GM18951 (cell line): ENCODE data around the gene PDE6H.

Source experiments
- POLR2A ChIP-seq: IDR thresholded peaks from 4 replicates; pipeline ENCODE4 v1.6.1; 2011; ENCODE audit warnings: mild to moderate bottlenecking; ENCODE audit not compliant: insufficient read length, insufficient read depth; ENCODE audit errors: extremely low read depth
- in situ Hi-C: fragments of 300-500 bp; cut with MboI; formaldehyde crosslinking; loops from one replicate; pipeline ENCODE4 v1.12.0; 2022; ENCODE audit warnings: low sequenced_read_pairs, mixed read lengths, inconsistent platforms; ENCODE audit not compliant: unreplicated experiment

PDE6H gene

GRCh38 chr12:14942196-14942931 lies 30.5 kb upstream of the PDE6H start:
- in situ Hi-C loops = no loop called here
- no peak for TF ChIP-seq POLR2A

DNA sequence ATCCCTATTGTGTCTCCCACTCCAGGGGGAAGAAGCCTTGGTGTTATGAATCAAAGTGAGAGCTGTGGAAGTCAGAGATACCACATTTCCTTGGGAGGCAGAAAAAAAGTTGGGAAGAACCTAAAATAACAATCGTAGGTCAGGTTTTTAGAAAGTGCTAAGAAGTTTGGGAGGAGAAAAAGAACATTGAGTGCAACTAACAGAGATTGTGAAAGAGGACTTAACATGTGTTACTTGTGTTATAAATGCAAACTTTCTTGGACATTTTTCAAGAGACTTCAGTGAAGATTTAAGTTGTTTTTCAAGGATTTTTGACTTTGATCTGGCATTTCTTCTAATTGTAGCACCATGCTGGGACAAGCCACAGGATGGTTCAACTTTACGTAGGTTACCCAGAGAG lies 26.7 kb upstream of the PDE6H start:
- in situ Hi-C loops = no loop called here
- no peak for TF ChIP-seq POLR2A

DNA sequence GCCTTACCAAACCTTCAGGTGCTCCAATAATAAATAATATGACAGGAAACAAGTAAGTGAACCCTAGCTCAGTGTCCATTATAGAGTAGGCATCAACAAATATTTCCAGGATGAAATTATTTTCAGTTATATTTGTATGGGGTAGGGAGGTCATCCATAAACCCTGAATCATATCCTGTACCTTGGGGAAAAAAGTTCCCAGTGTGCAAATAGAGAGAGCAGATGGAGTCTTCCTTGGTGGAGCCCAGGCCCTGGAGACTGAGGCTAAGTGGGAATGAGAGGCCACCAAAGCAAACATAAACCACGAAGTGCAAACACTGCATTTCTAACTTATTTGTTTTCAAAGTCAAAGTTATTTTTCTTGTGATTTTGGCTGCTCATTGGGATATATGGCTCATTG lies 26.0 kb upstream of the PDE6H start:
- TF ChIP-seq POLR2A = no peak
- in situ Hi-C loops = no loop called here

DNA sequence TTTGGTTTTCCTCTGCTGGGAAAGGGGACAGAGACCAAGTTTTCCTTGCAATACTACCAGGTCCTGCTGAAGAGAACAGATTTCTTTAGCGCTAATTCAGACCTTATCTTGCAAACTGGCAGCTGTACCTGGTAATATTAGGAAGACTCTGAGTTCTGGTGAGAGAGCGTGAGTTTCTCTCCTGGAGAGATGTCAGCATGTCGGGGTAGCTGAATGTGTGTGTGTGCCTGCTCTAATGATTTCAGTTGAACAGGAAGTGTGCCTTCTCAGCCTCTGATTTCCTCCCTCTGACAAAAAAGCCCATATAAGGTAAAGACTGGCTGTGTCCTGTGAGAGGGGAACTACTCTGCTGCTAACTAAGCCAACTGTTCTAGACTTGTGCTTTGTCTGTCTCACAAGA lies 24.2 kb upstream of the PDE6H start:
- in situ Hi-C loops = no loop called here
- TF ChIP-seq POLR2A = peak; percentile 47

GRCh38 chr12:14949631-14950030 lies 23.2 kb upstream of the PDE6H start:
- TF ChIP-seq POLR2A = no peak
- in situ Hi-C loops = no loop called here

DNA sequence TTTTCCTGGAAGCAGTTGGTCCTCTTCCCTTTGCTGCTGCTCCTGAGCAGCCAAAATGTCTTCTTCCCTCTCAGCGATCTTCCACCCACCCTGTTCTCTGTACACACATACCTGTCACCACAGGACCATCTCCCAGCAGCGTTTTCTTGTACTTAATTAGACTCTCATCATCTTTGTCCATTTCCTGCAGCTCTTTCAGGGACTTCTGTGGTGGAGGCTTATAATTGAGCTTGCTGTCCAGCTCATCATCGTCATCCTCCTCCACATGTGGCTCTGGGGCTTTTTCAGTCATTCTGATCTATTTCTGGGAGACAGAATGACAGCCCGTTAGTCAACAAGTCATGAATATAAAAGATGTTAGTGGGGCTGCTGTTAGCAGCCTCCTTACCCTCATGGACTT lies 22.4 kb upstream of the PDE6H start:
- TF ChIP-seq POLR2A = no peak
- in situ Hi-C loops = no loop called here

DNA sequence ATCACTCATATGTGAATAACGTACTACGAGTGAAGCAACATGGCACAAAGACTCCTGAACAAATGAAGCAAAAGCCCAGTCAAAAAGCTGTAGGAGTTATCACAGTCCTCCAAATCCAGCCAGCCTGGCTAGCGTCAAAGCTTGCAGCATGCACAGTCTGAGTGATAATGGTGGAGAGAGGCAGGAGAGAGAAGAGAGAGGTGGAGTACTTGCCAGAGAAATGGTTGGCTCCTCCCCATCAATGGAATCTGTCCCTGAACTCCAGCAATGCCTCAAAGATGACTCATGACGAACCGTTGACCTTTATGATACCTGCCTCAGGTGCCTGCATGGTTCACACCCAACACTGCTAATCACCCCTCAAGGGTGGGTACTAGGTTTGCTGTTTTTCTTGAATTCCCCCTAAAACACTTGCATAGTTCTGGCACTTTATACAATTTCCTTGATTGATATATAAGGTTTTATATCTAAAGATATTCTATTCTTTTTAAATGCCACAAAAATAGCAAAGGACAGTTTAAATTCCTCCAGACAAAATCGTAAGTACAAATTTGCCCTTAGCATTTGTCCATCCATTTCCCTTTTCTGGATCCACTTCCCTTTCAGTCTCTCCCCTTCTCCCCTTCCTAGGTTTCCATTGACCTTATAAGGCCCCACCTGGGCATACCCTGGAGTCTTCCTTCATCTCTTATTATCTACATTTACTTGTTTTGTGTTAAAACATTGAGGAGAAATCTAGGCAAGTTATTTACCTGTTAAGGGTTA lies 21.7 kb upstream of the PDE6H start:
- no peak for TF ChIP-seq POLR2A
- in situ Hi-C loops = no loop called here

DNA sequence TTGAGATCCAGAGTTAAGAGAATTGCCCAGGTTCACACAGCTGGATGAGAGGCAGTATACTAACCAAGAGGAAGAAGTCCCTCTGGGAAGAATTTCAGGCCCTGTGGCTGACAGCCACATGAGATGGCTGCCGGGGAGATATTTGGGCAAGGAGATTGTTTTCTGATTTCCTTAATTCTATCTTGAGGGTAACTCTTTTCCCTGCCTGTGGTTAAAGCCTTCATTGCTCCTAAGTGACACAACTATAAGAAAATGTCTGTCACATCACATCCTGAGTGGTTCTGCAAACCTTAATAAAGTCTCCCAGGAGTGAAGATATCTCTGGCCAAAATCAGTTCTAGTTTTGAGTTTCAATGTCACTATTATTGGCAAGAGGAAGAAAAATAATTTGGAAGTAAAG lies 21.0 kb upstream of the PDE6H start:
- TF ChIP-seq POLR2A = no peak
- in situ Hi-C loops = no loop called here

- in situ Hi-C loops = no loop called here
- TF ChIP-seq POLR2A = no peak
Measured at GRCh38 chr12:14952299-14952921, 20.4 kb upstream of the PDE6H start.

- TF ChIP-seq POLR2A = no peak
- in situ Hi-C loops = no loop called here
Measured at GRCh38 chr12:14953752-14954151, 19.1 kb upstream of the PDE6H start.

DNA sequence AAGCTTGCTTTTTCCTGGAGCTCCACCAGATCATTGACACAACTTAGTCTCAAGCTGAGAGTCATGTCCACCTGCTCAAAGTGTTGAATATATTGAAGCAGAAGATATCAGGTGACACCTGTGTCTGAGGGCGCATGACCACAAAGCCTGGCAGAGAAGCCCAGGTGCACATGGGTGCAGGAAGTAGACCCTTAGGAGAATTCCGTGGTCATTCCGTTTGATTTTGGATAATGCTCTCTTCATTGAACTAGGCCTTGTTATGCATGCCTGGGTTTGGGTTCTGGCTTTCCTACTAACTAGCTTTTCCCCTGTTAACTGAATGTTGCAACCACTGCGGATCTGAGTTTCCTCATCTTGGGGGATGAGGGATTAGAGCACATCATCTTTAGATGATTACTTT lies 18.6 kb upstream of the PDE6H start:
- in situ Hi-C loops = no loop called here
- TF ChIP-seq POLR2A = no peak

DNA sequence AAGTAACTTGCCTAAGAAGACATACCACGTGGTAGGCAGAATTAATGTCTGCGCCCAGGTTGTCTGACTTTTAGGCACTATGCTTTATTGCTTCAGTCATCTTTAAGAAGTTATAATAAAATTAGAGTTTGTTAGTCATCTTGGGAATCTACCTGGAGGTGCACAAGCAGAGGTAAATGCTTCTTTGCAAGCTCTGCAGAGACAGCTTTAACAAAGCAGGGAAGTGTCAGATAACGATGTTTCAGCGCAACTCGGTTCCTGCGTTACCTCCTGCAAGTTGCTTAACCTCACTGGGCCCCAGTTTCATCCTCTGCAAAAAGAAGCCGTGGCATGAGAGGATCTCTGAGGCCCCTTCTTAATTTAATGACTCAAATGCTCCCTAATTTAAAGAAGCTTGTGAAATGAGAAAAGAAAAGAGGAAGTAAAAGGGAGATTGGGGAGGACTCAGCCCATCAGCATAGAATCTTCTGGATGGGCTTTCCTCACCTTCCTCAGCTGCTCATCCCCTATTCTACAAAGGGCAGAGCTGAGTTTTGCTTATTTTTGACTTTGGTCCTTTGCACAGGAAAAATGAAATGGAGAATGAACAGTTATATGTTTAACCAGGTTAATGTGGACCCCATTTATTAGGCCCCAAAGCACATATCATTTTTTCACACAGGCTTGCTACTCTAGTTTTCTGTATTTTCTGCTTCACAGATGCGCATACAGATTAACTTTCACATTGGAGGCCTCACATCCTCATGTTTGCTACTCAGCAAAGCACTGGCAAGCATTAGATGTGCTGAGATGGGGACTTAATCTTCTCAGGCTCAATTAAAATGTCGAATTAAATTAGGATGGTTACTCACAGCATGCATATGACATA lies 16.6 kb upstream of the PDE6H start:
- no peak for TF ChIP-seq POLR2A
- in situ Hi-C loops = no loop called here

DNA sequence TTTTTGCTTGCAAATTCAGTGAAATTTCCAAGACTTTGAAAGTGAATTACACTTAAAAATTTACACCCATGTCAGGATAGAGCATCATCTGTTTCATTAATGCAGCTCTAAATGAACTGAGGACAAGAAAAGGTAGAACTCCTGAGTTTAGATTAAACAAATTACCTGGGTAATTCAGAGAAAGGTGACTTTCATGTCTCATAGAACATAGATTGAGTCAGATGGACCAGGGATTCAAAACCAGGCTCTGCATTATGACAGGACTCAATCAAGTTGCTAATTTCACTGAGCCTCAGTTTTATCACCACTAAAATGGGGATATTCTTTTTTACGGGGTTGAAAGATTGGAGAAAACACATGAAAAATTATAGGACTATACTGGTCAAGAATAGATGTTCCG lies 15.9 kb upstream of the PDE6H start:
- in situ Hi-C loops = no loop called here
- TF ChIP-seq POLR2A = no peak
